K562 (cell line): Measurements from ENCODE around the gene STC2.

Experiments used
- CTCF ChIP-seq, 3 experiments: IDR thresholded peaks in 2 of 3; conservative IDR thresholded peaks in 1 of 3; 2 replicates each; pipeline ENCODE4 v1.5.1; 2011 to 2012; ENCODE audit warnings: low read length in 3 of 3, mild to moderate bottlenecking in 3 of 3, control low read depth in 2 of 3, improper control_type of control experiment in 1 of 3, inconsistent platforms in 1 of 3, low read depth in 1 of 3, mixed read lengths in 1 of 3, moderate library complexity in 1 of 3; ENCODE audit not compliant: insufficient read depth in 2 of 3
- RCOR1 ChIP-seq, 2 experiments: IDR thresholded peaks; 2 replicates each; pipeline ENCODE4 v1.6.1; 2012; ENCODE audit warnings: low read depth in 2 of 2, low read length in 2 of 2, borderline replicate concordance in 1 of 2, improper control_type of control experiment in 1 of 2
- RNF219 ChIP-seq: fragments of 250-450 bp; sonication (Bioruptor Pico); IDR thresholded peaks from 2 replicates; pipeline ENCODE4 v1.5.0; 2022; ENCODE audit warnings: mild to moderate bottlenecking
- ZFX ChIP-seq: sonication (generic); formaldehyde crosslinking; IDR thresholded peaks from 2 replicates; pipeline ENCODE4 v1.8.0; 2022; ENCODE audit warnings: mild to moderate bottlenecking, missing genetic modification reagents, moderate library complexity
- ZNF121 ChIP-seq: sonication (generic); formaldehyde crosslinking; conservative IDR thresholded peaks from 2 replicates; pipeline ENCODE4 v1.8.0; 2022; ENCODE audit warnings: missing genetic modification reagents

GRCh38 chr5:173306695-173307094 lies 21.5 kb downstream of the STC2 start:
- no peak for TF ChIP-seq CTCF (IDR thresholded peaks at IDR 0.05 in 2 of 3, conservative IDR thresholded peaks at IDR 0.05 in 1 of 3; ENCODE audit: insufficient read depth in 2 of 3, low read depth in 1 of 3, low read length in 3 of 3)
- no peak for TF ChIP-seq ZFX (CRISPR knock-in tag)
- no peak for TF ChIP-seq RNF219
- TF ChIP-seq ZNF121 (CRISPR knock-in tag) = no peak
- TF ChIP-seq RCOR1 (IDR thresholded peaks at IDR 0.05; ENCODE audit: borderline replicate concordance in 1 of 2, low read depth in 2 of 2, low read length in 2 of 2) = no peak
